ENCODE measurements around the gene CHKA.

GRCh38 chr11:68169442-68169841 is 48.3 kb upstream of the CHKA start:
- TF ChIP-seq POLR2A (IDR thresholded peaks at IDR 0.05; ENCODE audit: low read length) (no peak), GATA1 (IDR thresholded peaks at IDR 0.05; ENCODE audit: low read depth, low read length) (no peak)
